OCI-LY7 (cell line): ENCODE data around the gene ZNF410.

Experiments used
- CTCF ChIP-seq: fragments of 200-600 bp; sonication (generic); conservative IDR thresholded peaks from 2 replicates; pipeline ENCODE4 v1.5.1; 2014; ENCODE audit warnings: mild to moderate bottlenecking, antibody characterized with exemption, low read length, moderate library complexity, mixed read lengths
- EZH2phosphoT487 ChIP-seq: fragments of 200-600 bp; sonication (generic); IDR thresholded peaks from 2 replicates; pipeline ENCODE4 v1.6.1; 2018; ENCODE audit warnings: low read depth, borderline replicate concordance, mild to moderate bottlenecking, mixed run types, antibody characterized with exemption, low read length, moderate library complexity, mixed read lengths

GRCh38 chr14:73843296-73843695 lies 43.4 kb upstream of the ZNF410 start:
- TF ChIP-seq CTCF = no peak
- TF ChIP-seq EZH2phosphoT487 = no peak
